Measurements from ENCODE around the gene GABRR2. TPM values are rescaled to one million over a fixed set of nuclear protein-coding genes. Genes with fewer than 3 reads are reported as not detected.
"Not testable (repeated sequence)": the region's sequence is repeated elsewhere in the genome, so short reads cannot be mapped to it uniquely, and the experiment has no call there.

GABRR2 gene
- total RNA-seq, 1 donor from 2014 or later = 0.32 TPM

DNA sequence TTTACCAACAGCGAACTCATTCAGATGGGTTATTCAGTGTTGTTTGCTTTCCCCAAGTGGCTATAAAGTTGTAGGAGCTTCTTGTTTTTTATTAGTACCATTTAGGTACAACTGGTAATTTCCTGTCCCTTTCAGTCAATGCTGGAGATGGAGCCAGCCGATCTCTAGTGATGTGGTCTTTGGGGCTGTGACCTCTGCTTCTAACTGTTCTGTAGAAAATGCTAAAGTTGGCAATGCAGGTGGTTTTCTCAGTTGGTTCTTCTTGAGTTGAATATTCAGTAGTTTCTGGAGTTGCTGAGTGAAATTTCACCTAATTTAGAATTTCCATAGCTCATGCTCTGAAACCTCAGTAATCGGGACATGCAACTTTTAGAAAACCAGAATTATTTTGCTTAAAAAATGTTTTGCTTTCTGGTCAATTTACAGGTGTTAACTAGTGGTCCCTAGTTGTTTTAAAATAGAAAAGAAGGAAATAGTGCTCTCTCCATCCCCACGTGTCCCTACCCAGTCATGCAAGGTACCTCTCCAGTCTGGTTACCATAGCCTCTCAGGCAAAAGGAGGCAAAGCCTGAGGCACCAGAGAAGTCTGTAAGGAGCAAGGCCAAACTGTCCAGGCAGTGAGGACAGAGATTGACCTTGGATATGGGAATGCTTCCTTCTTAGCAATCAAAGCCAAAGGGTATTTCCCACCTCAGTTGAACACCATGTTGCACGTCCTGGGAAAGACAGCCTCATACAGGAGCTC is 70.7 kb downstream of the GABRR2 start:
- DNase-seq (ENCODE audit: low spot score in 2 of 2) = no peak
- Histone ChIP-seq H3K27me3 (no peaks in the 10 kb centered on the region), H3K4me1 (no peaks in the 10 kb centered on the region), H3K4me3 (no peak overlapping the region), H3K27ac (no peak overlapping the region), H3K9me3 (no peaks in the 10 kb centered on the region), H3K36me3 (no peaks in the 10 kb centered on the region)
- TF ChIP-seq, protein P1, sequence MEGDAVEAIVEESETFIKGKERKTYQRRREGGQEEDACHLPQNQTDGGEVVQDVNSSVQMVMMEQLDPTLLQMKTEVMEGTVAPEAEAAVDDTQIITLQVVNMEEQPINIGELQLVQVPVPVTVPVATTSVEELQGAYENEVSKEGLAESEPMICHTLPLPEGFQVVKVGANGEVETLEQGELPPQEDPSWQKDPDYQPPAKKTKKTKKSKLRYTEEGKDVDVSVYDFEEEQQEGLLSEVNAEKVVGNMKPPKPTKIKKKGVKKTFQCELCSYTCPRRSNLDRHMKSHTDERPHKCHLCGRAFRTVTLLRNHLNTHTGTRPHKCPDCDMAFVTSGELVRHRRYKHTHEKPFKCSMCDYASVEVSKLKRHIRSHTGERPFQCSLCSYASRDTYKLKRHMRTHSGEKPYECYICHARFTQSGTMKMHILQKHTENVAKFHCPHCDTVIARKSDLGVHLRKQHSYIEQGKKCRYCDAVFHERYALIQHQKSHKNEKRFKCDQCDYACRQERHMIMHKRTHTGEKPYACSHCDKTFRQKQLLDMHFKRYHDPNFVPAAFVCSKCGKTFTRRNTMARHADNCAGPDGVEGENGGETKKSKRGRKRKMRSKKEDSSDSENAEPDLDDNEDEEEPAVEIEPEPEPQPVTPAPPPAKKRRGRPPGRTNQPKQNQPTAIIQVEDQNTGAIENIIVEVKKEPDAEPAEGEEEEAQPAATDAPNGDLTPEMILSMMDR (IDR thresholded peaks at IDR 0.05) = no peak
- intact Hi-C loops (cut with DNase I) = no loop called here

DNA sequence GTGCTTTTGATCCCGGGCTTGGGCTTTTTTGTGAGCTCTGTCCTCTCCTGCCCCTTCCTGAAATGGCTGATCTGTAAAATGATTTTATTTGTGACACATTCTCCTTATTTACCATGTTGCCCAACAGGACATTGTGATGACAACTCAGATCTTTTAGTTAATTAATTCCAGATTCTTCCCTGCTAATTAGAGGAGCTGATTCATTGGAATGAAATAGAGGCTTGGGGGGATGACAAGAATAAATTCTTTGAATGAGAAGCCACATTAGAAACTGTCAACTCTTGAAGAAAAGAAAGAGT is 71.8 kb downstream of the GABRR2 start:
- no peak overlapping the region for H3K4me3 ChIP-seq
- H3K36me3 ChIP-seq = no peaks in the 10 kb centered on the region
- DNase-seq (ENCODE audit: low spot score in 2 of 2) = no peak
- no peaks in the 10 kb centered on the region for H3K9me3 ChIP-seq
- TF ChIP-seq, protein P1 (IDR thresholded peaks at IDR 0.05) = no peak
- intact Hi-C loops (cut with DNase I) = loop anchor here (2.0 kb wide), 1 partner anchor 260 kb away; no protein-coding TSS in a partner anchor
- H3K27ac ChIP-seq = no peak overlapping the region
- no peaks in the 10 kb centered on the region for H3K4me1 ChIP-seq
- H3K27me3 ChIP-seq = no peaks in the 10 kb centered on the region

DNA sequence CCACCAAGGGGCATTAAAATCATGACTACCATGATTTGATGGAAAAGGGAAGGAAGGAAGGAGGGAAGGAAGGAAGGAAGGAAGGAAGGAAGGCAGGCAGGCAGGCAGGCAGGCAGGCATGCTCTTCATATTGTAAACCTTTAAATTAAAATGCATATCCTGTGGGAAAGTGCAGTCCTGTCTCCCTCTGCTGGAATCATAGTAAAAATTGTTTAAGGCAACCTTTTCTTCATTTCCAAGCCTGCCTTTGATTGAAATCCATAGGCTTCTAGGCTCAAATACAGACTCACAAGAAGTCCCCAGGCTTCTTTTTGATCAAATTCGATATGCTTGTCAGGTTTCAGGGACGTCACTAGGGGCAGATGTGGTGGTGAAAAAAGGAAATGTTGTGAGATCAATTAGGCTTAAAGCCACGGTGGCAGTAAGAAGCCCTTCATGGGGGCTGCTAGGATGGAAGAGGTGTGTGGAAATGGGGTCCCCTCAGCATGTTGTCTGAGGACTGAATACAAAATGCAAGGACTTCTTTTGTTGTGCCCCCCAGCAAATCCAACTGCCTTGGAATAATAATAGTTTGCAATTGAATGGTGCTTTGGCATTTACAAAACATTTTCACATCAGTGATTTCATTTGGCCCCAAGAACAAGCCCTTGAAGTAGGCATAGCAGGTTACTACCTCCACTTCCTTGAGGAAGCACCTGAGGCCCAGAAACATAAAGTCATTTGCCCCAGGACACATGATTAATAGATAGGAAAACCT is 72.3 kb downstream of the GABRR2 start:
- no peaks in the 10 kb centered on the region for H3K36me3 ChIP-seq
- H3K27ac ChIP-seq = no peak overlapping the region
- no peak overlapping the region for H3K4me3 ChIP-seq
- intact Hi-C loops (cut with DNase I) = loop anchor here (1.0 to 2.0 kb wide), 2 partner anchors 120 to 260 kb away; no protein-coding TSS in a partner anchor
- no peaks in the 10 kb centered on the region for H3K4me1 ChIP-seq
- TF ChIP-seq, protein P1 (IDR thresholded peaks at IDR 0.05) = peak; percentile 34 to 66 (median 47)
- DNase-seq (ENCODE audit: low spot score in 2 of 2) = no peak
- no peaks in the 10 kb centered on the region for H3K9me3 ChIP-seq
- no peaks in the 10 kb centered on the region for H3K27me3 ChIP-seq

DNA sequence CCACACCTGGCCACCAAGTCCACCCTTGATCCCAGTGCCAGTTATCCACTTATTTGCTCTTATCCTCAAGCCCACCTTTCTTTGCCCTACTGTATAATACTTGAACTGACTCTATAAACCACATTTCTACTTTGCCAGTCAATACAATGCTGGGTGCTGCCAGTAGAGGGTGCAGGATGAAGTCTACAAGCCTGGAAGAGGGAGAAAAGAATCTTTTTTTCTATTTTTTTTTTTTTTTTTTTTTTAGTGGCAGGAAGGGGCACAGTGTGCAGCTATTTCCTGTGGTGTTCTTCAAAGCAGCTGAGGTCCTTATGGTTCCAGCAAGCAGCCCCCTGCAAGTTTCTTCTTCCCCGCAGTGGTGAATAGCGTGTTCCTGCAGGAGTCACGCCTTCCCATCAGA is 75.8 kb downstream of the GABRR2 start:
- TF ChIP-seq, protein P1 (IDR thresholded peaks at IDR 0.05) = peak in 2 of 3 experiments; percentile 7 to 35
- intact Hi-C loops (cut with DNase I) = no loop called here
- no peak for DNase-seq (ENCODE audit: low spot score in 2 of 2)
- no peak overlapping the region for H3K4me3 ChIP-seq
- no peaks in the 10 kb centered on the region for H3K27me3 ChIP-seq
- no peak overlapping the region for H3K27ac ChIP-seq
- peaks cover 0 to 5% of the 10 kb centered on the region in 2 donors for H3K9me3 ChIP-seq
- no peaks in the 10 kb centered on the region for H3K4me1 ChIP-seq
- H3K36me3 ChIP-seq = no peaks in the 10 kb centered on the region

GRCh38 chr6:89237158-89237557 is 77.9 kb downstream of the GABRR2 start:
- Histone ChIP-seq H3K36me3 (no peaks in the 10 kb centered on the region), H3K4me1 (no peaks in the 10 kb centered on the region), H3K9me3 (peaks cover 0 to 5% of the 10 kb centered on the region in 2 donors), H3K27ac (no peak overlapping the region), H3K4me3 (no peak overlapping the region), H3K27me3 (no peaks in the 10 kb centered on the region)
- intact Hi-C loops (cut with DNase I) = no loop called here
- DNase-seq (ENCODE audit: low spot score in 2 of 2) = no peak
- TF ChIP-seq, protein P1 (IDR thresholded peaks at IDR 0.05) = no peak

- H3K9me3 ChIP-seq; H3K27ac ChIP-seq; H3K27me3 ChIP-seq; DNase-seq (ENCODE audit: low spot score in 2 of 2); H3K4me1 ChIP-seq; H3K36me3 ChIP-seq; intact Hi-C loops (cut with DNase I); H3K4me3 ChIP-seq: not testable (repeated sequence)
Observed at GRCh38 chr6:89233605-89234004, 81.5 kb downstream of the GABRR2 start.
